Esophagus squamous epithelium (tissue), 4 donors: ENCODE results near the gene NR5A2.
A peak's percentile ranks its signal among the peaks of the same experiment; 100 is the strongest.

Source experiments
- POLR2A ChIP-seq, 4 donors: fragments of 450-650 bp; IDR thresholded peaks; one replicate each; pipeline ENCODE4 v1.6.1; 2017; ENCODE audit warnings: antibody characterized with exemption in 4 of 4, mild to moderate bottlenecking in 4 of 4, moderate library complexity in 3 of 4
- TF ChIP-seq, protein P1 (sequence below), 6 experiments: fragments of 450-650 bp in 4 of 6; fragments of 200-600 bp in 2 of 6; sonication (generic) in 2 of 6; IDR thresholded peaks; one replicate each; pipeline ENCODE4 v1.5.1; 2016 to 2019; ENCODE audit warnings: antibody characterized with exemption in 6 of 6, mild to moderate bottlenecking in 4 of 6, moderate library complexity in 4 of 6

DNA sequence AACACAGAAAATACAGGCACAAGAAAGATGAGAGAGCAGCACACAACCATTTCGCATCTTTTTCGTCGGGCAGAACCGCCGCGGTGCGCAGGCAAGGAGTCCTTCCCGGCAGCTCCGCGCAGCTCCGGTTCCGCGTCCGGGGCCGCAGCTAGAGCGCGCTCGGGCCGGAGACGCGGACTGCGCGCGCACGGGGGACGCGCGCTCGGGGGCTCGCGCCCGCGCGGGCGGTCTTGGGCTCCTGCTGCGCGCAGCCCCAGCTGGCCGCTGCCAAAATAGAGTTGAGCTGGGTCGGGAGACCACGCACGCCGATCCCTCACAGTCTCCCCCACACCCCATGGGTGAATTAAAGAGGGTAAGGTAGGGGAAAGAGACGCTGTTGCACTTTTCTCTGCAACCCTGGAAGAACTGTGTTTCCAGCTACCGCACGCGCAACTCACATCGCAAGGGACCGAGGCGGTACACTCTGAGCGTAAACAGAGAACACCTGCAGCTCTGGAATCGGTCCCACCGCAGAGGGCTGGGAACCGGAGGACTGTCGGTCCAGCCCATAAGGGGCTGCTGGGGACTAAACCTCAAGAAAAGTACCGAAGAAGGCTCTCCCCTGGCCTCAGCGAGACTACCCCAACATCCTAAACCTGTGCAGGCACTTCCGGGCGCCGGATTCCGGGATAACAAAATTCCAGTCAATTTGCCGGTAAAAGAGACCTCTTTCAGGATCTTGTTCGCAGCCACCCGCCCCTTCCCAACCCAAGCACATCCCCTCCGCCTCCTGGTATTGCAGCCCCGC, 1.7 kb downstream of the NR5A2 start:
- TF ChIP-seq, protein P1, sequence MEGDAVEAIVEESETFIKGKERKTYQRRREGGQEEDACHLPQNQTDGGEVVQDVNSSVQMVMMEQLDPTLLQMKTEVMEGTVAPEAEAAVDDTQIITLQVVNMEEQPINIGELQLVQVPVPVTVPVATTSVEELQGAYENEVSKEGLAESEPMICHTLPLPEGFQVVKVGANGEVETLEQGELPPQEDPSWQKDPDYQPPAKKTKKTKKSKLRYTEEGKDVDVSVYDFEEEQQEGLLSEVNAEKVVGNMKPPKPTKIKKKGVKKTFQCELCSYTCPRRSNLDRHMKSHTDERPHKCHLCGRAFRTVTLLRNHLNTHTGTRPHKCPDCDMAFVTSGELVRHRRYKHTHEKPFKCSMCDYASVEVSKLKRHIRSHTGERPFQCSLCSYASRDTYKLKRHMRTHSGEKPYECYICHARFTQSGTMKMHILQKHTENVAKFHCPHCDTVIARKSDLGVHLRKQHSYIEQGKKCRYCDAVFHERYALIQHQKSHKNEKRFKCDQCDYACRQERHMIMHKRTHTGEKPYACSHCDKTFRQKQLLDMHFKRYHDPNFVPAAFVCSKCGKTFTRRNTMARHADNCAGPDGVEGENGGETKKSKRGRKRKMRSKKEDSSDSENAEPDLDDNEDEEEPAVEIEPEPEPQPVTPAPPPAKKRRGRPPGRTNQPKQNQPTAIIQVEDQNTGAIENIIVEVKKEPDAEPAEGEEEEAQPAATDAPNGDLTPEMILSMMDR (IDR thresholded peaks at IDR 0.05), result no peak
- TF ChIP-seq POLR2A (IDR thresholded peaks at IDR 0.05), result peak in 1 of 4 donors; percentile 19
